Lower leg skin (tissue), 3 donors: ENCODE measurements around the gene FOXP1.

Experiments used
- POLR2A ChIP-seq, 2 donors: fragments of 450-650 bp; IDR thresholded peaks; one replicate each; pipeline ENCODE4 v1.6.1; 2016 to 2017; ENCODE audit warnings: antibody characterized with exemption in 2 of 2, mild to moderate bottlenecking in 1 of 2, moderate library complexity in 1 of 2
- TF ChIP-seq, protein P1 (sequence below), 3 donors: fragments of 450-650 bp; IDR thresholded peaks; one replicate each; pipeline ENCODE4 v1.5.1; 2016; ENCODE audit warnings: antibody characterized with exemption in 3 of 3, mild to moderate bottlenecking in 3 of 3, moderate library complexity in 2 of 3

- TF ChIP-seq POLR2A (IDR thresholded peaks at IDR 0.05) = no peak
- TF ChIP-seq, protein P1, sequence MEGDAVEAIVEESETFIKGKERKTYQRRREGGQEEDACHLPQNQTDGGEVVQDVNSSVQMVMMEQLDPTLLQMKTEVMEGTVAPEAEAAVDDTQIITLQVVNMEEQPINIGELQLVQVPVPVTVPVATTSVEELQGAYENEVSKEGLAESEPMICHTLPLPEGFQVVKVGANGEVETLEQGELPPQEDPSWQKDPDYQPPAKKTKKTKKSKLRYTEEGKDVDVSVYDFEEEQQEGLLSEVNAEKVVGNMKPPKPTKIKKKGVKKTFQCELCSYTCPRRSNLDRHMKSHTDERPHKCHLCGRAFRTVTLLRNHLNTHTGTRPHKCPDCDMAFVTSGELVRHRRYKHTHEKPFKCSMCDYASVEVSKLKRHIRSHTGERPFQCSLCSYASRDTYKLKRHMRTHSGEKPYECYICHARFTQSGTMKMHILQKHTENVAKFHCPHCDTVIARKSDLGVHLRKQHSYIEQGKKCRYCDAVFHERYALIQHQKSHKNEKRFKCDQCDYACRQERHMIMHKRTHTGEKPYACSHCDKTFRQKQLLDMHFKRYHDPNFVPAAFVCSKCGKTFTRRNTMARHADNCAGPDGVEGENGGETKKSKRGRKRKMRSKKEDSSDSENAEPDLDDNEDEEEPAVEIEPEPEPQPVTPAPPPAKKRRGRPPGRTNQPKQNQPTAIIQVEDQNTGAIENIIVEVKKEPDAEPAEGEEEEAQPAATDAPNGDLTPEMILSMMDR (IDR thresholded peaks at IDR 0.05) = no peak
Measured at GRCh38 chr3:71175691-71176365, 407.7 kb downstream of the FOXP1 start.
